Endothelial cell of umbilical vein (primary cell): ENCODE measurements around the gene DOCK4. TPM values are rescaled to one million over a fixed set of nuclear protein-coding genes. Genes with fewer than 3 reads are reported as not detected.

ENCODE experiments used
- BruUV-seq: library from RNA; stranded (reverse); fragments of 400-500 nt; replicated peaks from 2 replicates; lab custom pipeline; 2021; lab: Mats Ljungman, UMichigan
- CTCF ChIA-PET: fragments of 300-600, 350-600 bp; sonication (Branson Sonifier 250); formaldehyde crosslinking; loops from one replicate; lab custom pipeline; 2021; ENCODE audit warnings: antibody characterized with exemption, inconsistent platforms; lab: Charles Lee
- POLR2A ChIA-PET: fragments of 300-600, 350-600 bp; sonication (Branson Sonifier 250); formaldehyde crosslinking; loops from one replicate; lab custom pipeline; 2021; ENCODE audit warnings: antibody characterized with exemption, inconsistent platforms; lab: Charles Lee
- DNase-seq: peaks from one replicate; pipeline ENCODE4 v3.0.0-alpha.2; 2011; ENCODE audit warnings: low read depth, low spot score
- FAIRE-seq: peaks from 2 replicates; lab custom pipeline; 2011; peaks lifted over from hg19 to GRCh38; lab: Jason Lieb, UNC
- H2AFZ ChIP-seq: 2 replicates; pipeline ENCODE4 v1.6.0; 2012; ENCODE audit warnings: low read depth, low read length, control low read depth, inconsistent platforms
- H3K27ac ChIP-seq: 2 replicates; pipeline ENCODE4 v1.5.1; 2011; ENCODE audit warnings: low read depth, mild to moderate bottlenecking, control low read depth, low read length, moderate library complexity; ENCODE audit not compliant: insufficient read depth
- H3K27me3 ChIP-seq, 2 experiments: 2 replicates each; pipeline versions ENCODE4 v1.6.0 to v1.6.1; 2011; ENCODE audit warnings: low read length in 2 of 2, mixed read lengths in 1 of 2; ENCODE audit not compliant: control insufficient read depth in 2 of 2, insufficient read depth in 2 of 2
- H3K36me3 ChIP-seq, 2 experiments: 2 replicates in 1 of 2; 3 replicates in 1 of 2; pipeline ENCODE4 v1.5.1; 2011; ENCODE audit warnings: low read length in 2 of 2, mild to moderate bottlenecking in 1 of 2, moderate library complexity in 1 of 2; ENCODE audit not compliant: control insufficient read depth in 2 of 2, insufficient read depth in 2 of 2; ENCODE audit errors: extremely low read depth in 1 of 2
- H3K4me1 ChIP-seq: 3 replicates; pipeline ENCODE4 v1.5.1; 2011; ENCODE audit warnings: mild to moderate bottlenecking, low read length; ENCODE audit not compliant: control insufficient read depth, insufficient read depth; ENCODE audit errors: extremely low read depth
- H3K4me2 ChIP-seq: 2 replicates; pipeline ENCODE4 v1.6.1; 2011; ENCODE audit warnings: low read length, control low read depth, mixed read lengths; ENCODE audit not compliant: insufficient read depth
- H3K4me3 ChIP-seq, 3 experiments: fragments of 200-600 bp in 1 of 3; sonication (generic), shearing (Covaris generic) in 1 of 3; replicated peaks in 1 of 3; 2 replicates each; pipeline ENCODE4 v1.5.1; 2011 to 2016; ENCODE audit warnings: control low read depth in 3 of 3, low read length in 3 of 3, mild to moderate bottlenecking in 2 of 3, inconsistent platforms in 1 of 3, low read depth in 1 of 3, moderate library complexity in 1 of 3; ENCODE audit not compliant: insufficient read depth in 1 of 3
- H3K79me2 ChIP-seq: 2 replicates; pipeline ENCODE4 v1.6.0; 2012; ENCODE audit warnings: low read length, inconsistent platforms; ENCODE audit not compliant: control insufficient read depth, insufficient read depth
- H3K9ac ChIP-seq: replicated peaks from 2 replicates; pipeline ENCODE3; 2011; ENCODE audit warnings: low read length, control low read depth; ENCODE audit not compliant: insufficient read depth; ENCODE audit errors: extremely low read depth
- H3K9me1 ChIP-seq: replicated peaks from 3 replicates; pipeline ENCODE4 v1.6.0; 2011; ENCODE audit warnings: mild to moderate bottlenecking, low read length; ENCODE audit not compliant: control insufficient read depth, insufficient read depth; ENCODE audit errors: extremely low read depth
- H3K9me3 ChIP-seq: replicated peaks from 2 replicates; pipeline ENCODE4 v1.5.1; 2012; ENCODE audit warnings: low read length, inconsistent platforms; ENCODE audit not compliant: control insufficient read depth, insufficient read depth
- H4K20me1 ChIP-seq: replicated peaks from 2 replicates; pipeline ENCODE3; 2011; ENCODE audit warnings: mild to moderate bottlenecking, low read length; ENCODE audit not compliant: control insufficient read depth, insufficient read depth; ENCODE audit errors: extremely low read depth
- GATA2 ChIP-seq: IDR thresholded peaks from 2 replicates; pipeline ENCODE4 v1.7.0; 2011; ENCODE audit warnings: low read depth, mild to moderate bottlenecking, moderate library complexity, mixed read lengths, low read length; ENCODE audit not compliant: insufficient read length, insufficient read depth
- JUN ChIP-seq: IDR thresholded peaks from 2 replicates; pipeline ENCODE4 v1.6.1; 2011; ENCODE audit warnings: borderline replicate concordance, low read depth; ENCODE audit not compliant: insufficient read length, insufficient read depth
- POLR2A ChIP-seq: IDR thresholded peaks from 2 replicates; pipeline ENCODE4 v1.6.1; 2012; ENCODE audit warnings: low read depth, mild to moderate bottlenecking, control low read depth, low read length
- POLR2AphosphoS5 ChIP-seq: IDR thresholded peaks from 2 replicates; pipeline ENCODE4 v1.6.1; 2012; ENCODE audit warnings: low read depth, mild to moderate bottlenecking, control low read depth, low read length, moderate library complexity; ENCODE audit not compliant: insufficient read depth
- dilution Hi-C: fragments of 300-500 bp; cut with MboI; formaldehyde crosslinking; loops from one replicate; pipeline ENCODE4 v1.15.0; 2019; ENCODE audit warnings: low sequenced_read_pairs; ENCODE audit not compliant: extremely low pct_ligation_motif_present
- intact Hi-C: fragments of 100-400 bp; cut with micrococcal nuclease; formaldehyde crosslinking; loops from one replicate; pipeline ENCODE4 v1.10.0; 2022
- polyA plus RNA-seq, 4 experiments: library from polyadenylated mRNA; depleted of rRNA in 3 of 4; stranded (reverse) in 3 of 4; unstranded in 1 of 4; fragments of >200 nt; gene quantifications; 2 replicates each; pipeline versions ENCODE4 v1.2.1 to v1.2.3, GENCODE V29; 2011 to 2012; ENCODE audit warnings: missing spikeins in 1 of 4
- total RNA-seq: library from RNA; stranded (reverse); gene quantifications from 2 replicates; pipeline ENCODE4 v1.2.3, GENCODE V29; 2021

Gene DOCK4
- total and polyA plus RNA-seq, 2 donors (not counting 3 experiments of a cell fraction or from before 2014, with no cell fraction given), result 47.4 to 164 TPM

DNA sequence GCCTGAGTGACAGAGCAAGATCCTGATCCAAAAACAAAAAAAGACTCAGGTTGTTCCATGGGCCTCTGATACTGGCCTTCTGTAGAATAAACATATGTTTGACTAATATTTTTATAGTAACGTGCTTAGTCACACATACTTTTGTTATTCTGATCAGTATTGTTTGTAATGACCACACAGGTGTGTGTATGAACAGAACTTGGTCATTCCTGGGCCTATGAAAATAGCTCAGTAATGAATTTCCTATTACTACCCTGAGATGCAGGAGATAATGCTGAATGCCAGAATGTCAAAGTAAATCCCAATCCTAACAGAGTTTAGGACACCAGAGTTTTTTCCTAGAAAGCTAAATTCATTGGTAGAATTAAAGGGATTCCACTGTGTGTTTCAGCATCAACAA is 108.7 kb downstream of the DOCK4 start:
- Histone ChIP-seq H3K9me1 (no peaks in the 10 kb centered on the region), H3K27me3 (no peaks in the 10 kb centered on the region), H3K79me2 (peaks cover 95% of the 10 kb centered on the region), H3K27ac (no peak overlapping the region), H4K20me1 (peaks cover 5% of the 10 kb centered on the region), H3K4me1 (peaks cover 6% of the 10 kb centered on the region), H3K36me3 (no peaks in the 10 kb centered on the region), H3K9ac (no peak overlapping the region), H2AFZ (no peak overlapping the region), H3K4me3 (no peak overlapping the region), H3K9me3 (no peaks in the 10 kb centered on the region), H3K4me2 (no peak overlapping the region)
- ChIA-PET POLR2A (no interaction called here), CTCF (interaction anchor here (1.0 kb wide), 1 partner anchor 12 kb away, joined by 4 read pairs; no protein-coding TSS in a partner anchor)
- peak; percentile 44 for FAIRE-seq
- TF ChIP-seq JUN (no peak), POLR2A (no peak), GATA2 (peak; percentile 62)
- dilution Hi-C loops, result no loop called here
- intact Hi-C loops, result no loop called here
- DNase-seq, result peak; percentile 36
- BruUV-seq, result no TSS peak

DNA sequence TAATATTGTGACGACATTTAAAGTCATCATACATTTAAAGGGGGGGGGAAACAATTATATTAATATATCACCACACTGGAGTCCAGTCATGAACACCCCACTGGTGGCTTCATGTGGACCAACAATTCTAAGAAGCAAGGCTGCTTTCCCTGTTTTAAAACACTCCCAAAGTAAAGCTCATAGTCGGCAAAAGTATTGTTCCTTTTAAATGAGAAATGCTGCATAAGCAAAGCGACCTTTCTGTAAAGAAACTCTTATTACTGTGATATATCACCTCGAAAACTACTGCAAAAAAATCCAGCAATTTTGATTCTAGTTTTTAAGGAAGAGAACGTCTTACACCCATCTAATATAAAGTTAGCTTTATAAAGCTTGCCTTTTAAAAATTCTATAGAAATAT is 112.8 kb downstream of the DOCK4 start:
- intact Hi-C loops (no loop called here), dilution Hi-C loops (no loop called here)
- FAIRE-seq (no peak), DNase-seq (no peak)
- Histone ChIP-seq H3K9me1 (no peaks in the 10 kb centered on the region), H3K9ac (no peak overlapping the region), H3K4me3 (no peak overlapping the region), H4K20me1 (peaks cover 4% of the 10 kb centered on the region), H2AFZ (no peak overlapping the region), H3K36me3 (no peaks in the 10 kb centered on the region), H3K9me3 (no peaks in the 10 kb centered on the region), H3K4me1 (peaks cover 6% of the 10 kb centered on the region), H3K79me2 (peaks cover 97% of the 10 kb centered on the region), H3K4me2 (no peak overlapping the region), H3K27me3 (no peaks in the 10 kb centered on the region), H3K27ac (no peak overlapping the region)
- ChIA-PET POLR2A (no interaction called here), CTCF (no interaction called here)
- BruUV-seq, result no TSS peak
- no peak for TF ChIP-seq POLR2A
- no peak for TF ChIP-seq POLR2AphosphoS5
